SHP77 treated with DMSO at 0.1 percent for 48 hours (cell line): Measurements from ENCODE around the gene NTN5.
"Not testable (repeated sequence)": the region's sequence is repeated elsewhere in the genome, so short reads cannot be mapped to it uniquely, and the experiment has no call there.

Source experiments
- DNase-seq: peaks from one replicate; lab custom pipeline; 2025; lab: John Stamatoyannopoulos, UW

NTN5 gene

DNA sequence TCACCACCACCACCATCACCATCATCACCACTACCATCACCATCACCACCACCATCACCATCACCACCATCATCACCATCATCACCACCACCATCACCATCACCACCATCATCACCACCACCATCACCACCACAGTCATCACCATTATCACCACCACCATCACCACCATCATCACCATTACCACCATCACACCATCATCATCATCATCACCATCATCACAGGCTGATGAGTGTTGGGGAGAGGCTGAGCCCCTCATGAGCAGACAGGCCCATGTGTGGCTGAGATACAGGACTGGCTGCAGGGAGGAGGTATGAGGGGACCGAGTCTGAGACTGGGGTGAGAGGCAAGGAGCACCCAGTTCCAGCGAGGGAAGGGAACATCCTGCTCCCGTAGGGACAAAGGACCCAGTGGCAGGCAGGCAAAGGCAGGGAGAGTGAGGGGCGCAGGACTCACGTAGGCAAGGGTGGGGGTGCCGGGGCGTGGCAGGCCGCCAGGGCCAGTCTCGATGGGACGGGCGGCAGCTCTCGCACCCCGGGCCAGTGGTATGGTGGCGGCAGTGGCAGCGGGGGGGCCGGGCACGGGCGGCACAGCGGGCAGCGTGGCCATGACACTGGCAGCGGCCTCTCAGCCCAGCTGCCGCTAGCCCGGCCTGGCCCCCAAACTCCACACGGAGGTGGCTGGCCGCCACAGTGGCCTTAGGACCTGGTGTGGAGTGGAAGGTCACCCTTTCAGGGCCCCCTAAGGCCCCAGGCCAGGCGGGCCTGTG, 2.7 kb downstream of the NTN5 start:
- no peak for DNase-seq

- DNase-seq, result no peak
Observed at GRCh38 chr19:48668761-48669160, 4.1 kb downstream of the NTN5 start.

DNA sequence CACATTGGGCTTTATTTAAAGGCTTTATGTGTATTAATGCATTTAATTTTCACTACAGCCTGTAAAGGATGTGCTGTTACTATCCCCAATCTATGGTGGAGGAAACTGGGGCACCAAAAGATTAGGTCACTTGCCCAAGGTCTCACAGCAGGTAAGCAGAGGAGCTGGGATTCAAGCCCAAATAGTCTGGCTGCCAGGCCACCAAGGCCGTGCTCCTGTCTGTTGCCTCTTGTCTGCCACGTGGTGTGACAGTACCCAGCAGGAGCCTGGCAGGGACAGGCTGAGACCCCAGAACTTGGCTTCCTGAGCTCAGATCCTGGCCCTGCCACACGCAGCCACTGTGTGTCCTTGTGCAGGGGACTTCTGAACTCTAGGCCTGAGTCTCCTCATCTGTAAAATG, 4.5 kb downstream of the NTN5 start:
- no peak for DNase-seq

- DNase-seq, result no peak
Observed at GRCh38 chr19:48665786-48666185, 7.0 kb downstream of the NTN5 start.

- DNase-seq, result no peak
Observed at GRCh38 chr19:48664476-48664875, 8.3 kb downstream of the NTN5 start.

DNA sequence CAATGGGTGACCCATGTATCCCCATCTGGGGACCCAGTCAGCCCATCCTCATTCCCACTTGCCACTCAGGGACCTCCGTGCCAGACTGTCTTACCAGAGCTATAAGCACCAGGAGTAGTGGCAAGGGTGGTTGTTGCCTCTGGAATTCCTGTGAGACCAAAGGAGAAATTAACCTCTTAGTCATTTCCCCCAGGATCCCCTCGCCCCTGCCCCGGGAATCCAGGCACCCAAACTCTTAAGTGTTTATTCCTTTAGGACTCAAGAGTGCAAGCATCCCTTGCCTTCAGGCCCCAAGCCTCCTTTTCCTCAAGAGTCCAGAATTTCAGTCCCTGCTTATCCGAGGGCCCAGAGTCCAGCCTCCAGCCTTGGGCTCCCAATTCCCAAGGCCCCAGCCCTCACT, 9.2 kb downstream of the NTN5 start:
- DNase-seq, result no peak

DNA sequence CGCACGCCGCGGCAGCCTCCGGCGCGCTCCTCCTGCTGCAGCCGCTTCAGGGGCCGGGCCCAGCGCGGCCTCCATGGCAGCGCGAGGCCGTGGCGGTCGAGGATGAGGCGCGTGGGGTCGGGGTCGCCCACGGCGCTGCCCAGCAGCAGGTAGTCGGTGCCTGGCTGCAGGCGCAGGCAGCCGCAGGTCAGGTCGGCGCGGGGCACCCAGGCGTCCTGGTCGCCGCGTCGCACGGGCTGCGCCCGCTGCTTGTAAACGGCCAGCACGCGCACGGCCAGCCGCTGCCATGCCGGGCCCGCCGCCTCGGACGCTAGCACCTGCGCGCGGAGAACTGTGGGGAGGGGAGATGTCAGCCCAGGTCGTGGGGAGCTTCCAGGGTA, 11.1 kb downstream of the NTN5 start:
- DNase-seq, result no peak

GRCh38 chr19:48660852-48661710, 11.7 kb downstream of the NTN5 start:
- DNase-seq, result peak; percentile 92

GRCh38 chr19:48659768-48660167, 13.0 kb downstream of the NTN5 start:
- DNase-seq, result no peak

DNA sequence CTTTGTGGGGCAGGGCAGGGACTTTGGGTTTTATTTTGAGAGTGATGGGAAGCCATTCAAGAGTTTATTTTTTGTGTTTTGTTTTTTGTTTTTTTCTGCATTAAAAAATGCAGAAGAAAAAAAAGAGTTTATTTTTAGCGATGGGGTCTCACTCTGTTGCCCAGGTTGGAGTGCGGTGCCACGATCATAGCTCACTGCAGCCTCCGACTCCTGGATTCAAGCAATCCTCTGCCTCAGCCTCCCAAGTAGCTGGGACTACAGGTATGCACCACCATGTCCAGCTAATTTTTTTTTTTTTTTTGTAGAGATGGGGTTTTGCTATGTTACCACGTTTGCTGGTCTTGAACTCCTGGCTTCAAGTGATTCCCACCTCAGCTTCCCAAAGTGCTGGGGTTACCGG, 14.3 kb downstream of the NTN5 start:
- no peak for DNase-seq

- DNase-seq, result not testable (repeated sequence)
Observed at GRCh38 chr19:48657828-48658227, 15.0 kb downstream of the NTN5 start.

- no peak for DNase-seq
Observed at GRCh38 chr19:48656840-48657474, 15.9 kb downstream of the NTN5 start.

DNA sequence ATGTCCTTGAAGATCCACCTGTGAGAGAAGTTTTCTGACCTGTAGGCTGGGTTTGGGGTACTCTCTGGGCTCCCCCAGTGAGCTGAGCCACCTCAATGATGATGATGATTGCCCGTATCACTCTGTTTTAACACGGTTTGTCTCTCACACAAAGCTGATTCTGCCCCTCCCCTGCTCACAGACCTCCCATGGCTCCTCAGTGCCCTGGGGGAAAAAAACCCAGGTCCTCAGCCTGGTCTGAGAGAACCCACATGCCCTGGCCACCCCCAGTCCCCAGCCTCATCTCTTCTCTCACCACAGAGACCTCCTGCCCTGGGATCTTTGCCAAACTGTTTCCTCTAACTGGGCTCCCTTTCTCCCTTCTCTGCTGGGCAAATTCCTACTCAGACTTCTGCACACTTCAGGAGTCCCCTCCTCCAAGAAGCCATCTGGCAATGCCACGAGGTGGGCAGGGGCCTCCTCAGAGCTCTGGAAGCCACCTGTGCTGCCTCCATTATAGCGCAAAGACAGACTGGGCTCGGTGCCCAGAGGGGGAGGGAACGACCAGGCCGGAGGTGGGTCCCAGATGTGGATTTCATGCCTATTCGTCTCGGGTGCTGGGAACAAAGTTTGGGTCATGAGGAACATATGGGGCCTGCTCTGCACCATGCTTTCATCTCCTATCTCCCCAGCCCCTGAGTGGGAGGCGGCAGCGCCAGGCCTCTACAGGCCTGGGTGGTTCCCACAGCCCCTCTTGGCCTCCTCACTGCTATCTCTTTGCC, 18.3 kb downstream of the NTN5 start:
- no peak for DNase-seq

DNA sequence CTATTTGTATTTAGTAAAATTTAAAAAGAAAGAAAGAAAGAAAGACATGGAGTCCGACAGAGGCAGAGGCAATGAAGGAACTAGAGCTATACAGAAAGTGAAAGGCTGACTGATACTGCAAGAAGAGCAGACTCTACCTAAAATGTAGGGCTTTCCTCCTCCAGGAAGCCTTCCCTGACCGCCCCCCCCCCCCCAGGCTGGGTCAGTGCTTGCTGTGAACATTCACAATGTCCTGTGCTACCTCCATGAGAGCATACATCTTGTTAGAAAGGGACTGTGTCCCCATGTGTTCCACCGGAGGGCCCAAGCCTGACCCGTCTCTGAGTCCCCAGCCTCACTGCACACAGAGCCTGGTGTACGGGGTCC, 21.2 kb downstream of the NTN5 start:
- no peak for DNase-seq

DNA sequence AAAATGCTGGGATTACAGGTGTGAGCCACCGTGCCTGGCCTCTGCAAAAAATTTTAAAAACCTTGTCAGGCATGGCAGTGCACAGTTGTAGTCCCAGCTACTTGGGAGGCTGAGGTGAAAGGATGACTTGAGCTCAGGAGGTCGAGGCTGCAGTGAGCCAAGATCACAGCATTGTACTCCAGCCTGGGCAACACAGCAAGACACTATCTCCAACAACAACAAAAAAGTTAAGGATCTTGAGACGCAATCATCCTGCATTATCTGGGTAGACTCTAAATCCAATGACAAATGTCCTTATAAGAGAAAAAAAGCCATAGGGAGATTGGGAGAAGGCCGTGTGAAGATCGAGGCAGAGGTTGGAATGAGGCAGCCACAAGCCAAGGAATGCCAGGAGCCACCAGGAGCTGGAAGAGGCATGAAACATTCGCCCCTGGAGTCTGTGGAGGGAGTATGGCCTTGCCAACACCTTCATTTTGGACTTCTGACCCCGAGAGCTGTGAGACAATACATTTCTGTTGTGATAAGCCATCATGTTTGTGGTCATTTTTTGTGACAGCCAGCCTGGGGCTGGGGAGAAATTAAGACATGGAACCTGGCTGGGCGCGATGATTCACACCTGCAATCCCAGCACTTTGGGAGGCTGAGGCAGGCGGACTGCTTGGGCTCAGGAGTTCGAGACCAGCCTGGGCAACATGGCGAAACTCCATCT, 21.7 kb downstream of the NTN5 start:
- DNase-seq, result no peak

- no peak for DNase-seq
Observed at GRCh38 chr19:48648134-48648533, 24.7 kb downstream of the NTN5 start.

GRCh38 chr19:48646722-48647216, 26.0 kb downstream of the NTN5 start:
- DNase-seq, result no peak

GRCh38 chr19:48646001-48646721, 26.7 kb downstream of the NTN5 start, which contains the start of gene CA11:
Gene CA11 (minus strand): TSS chr19:48646187. CDS start chr19:48645632, 555 bp downstream.
- DNase-seq, result peak; percentile 70

- no peak for DNase-seq
Observed at GRCh38 chr19:48645620-48646000, 27.2 kb downstream of the NTN5 start.

GRCh38 chr19:48644839-48645619, 27.8 kb downstream of the NTN5 start:
- peak; percentile 46 for DNase-seq
